Activated naive CD4-positive, alpha-beta T cell treated with anti-CD3 and anti-CD28 coated beads, Interleukin-2, amount 10 ng/mL, durations not matched to agents 7 days and 5 days (primary cell): Measurements from ENCODE around the gene APOL5.
"Not testable (repeated sequence)": the region's sequence is repeated elsewhere in the genome, so short reads cannot be mapped to it uniquely, and the experiment has no call there.

ENCODE experiments used
- CTCF ChIA-PET: fragments of 350-600 bp; sonication (Branson Sonifier 250); formaldehyde crosslinking; loops from one replicate; lab custom pipeline; 2021; ENCODE audit warnings: antibody characterized with exemption; lab: Charles Lee
- DNase-seq: peaks from one replicate; pipeline ENCODE4 v3.0.0-alpha.2; 2020
- H3K27ac Mint-ChIP-seq: one replicate; pipeline ENCODE4 v1.8.0; 2021; ENCODE audit warnings: mild to moderate bottlenecking, moderate library complexity, mixed read lengths
- H3K27me3 Mint-ChIP-seq: one replicate; pipeline ENCODE4 v1.8.0; 2021; ENCODE audit warnings: mild to moderate bottlenecking, mixed read lengths
- H3K36me3 Mint-ChIP-seq: one replicate; pipeline ENCODE4 v1.8.0; 2021; ENCODE audit warnings: mixed read lengths
- H3K4me1 Mint-ChIP-seq: one replicate; pipeline ENCODE4 v1.8.0; 2021; ENCODE audit warnings: mixed read lengths
- H3K4me3 Mint-ChIP-seq: one replicate; pipeline ENCODE4 v1.8.0; 2021; ENCODE audit warnings: mild to moderate bottlenecking, moderate library complexity, mixed read lengths
- H3K9me3 Mint-ChIP-seq: one replicate; pipeline ENCODE4 v1.8.0; 2021; ENCODE audit warnings: mixed read lengths

APOL5 gene

DNA sequence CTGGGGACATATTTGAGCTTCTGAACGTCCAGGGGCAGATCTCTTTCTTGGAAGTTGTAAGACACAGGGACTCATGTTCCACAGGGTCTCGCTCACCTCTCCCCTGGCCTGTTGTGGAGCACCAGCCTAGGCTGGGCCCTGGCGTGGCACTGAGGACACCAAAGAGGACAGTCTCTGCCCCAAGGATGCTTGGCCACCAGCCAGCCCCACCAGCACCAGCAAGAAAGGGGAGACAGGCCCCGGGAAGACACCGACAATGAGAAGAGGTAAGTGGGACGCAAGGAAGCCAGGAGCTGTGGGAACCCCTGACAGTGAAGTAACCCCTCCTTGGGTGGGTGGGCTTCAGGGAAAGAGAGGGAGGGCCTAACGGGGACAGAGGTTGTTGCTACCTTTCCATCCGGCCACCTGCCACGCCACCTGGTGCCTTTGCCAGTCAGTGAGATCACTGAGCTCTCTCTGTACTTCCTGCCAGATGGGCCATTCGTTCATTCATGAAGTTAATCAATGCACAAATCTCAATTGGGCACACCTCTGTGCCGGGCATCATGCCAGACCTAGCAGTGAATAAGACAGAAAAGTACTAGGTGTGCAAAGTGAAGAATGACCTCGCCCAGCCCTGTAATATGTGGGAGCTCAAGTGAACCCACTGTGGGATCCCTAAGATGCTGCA lies 11.1 kb downstream of the APOL5 start:
- CTCF ChIA-PET: no interaction called here
- Mint-ChIP-seq H3K27me3 (peaks cover 6% of the 10 kb centered on the region), H3K4me1 (no peaks in the 10 kb centered on the region), H3K27ac (no peak overlapping the region), H3K36me3 (no peaks in the 10 kb centered on the region), H3K4me3 (no peak overlapping the region), H3K9me3 (no peaks in the 10 kb centered on the region)
- DNase-seq: no peak

DNA sequence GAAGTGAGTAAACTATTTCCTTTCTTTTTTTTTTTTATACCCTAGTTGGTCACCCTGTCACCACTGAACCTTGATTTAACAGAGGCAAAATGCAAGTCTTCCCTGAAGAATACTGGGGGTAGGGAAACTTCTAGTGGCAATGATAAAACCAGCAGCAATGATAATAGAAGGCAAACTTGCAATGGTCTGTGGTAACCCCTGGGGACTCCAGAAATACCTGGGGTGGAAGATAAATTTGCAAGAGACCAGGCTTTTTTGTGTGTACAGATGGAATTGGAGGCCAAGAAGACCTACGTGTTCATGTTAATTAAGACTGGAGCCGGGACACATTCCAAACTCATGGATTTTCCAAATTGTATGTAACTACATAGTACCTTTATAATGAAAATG lies 11.6 kb downstream of the APOL5 start:
- H3K36me3 Mint-ChIP-seq: no peaks in the 10 kb centered on the region
- no peak for DNase-seq
- H3K27ac Mint-ChIP-seq: no peak overlapping the region
- no peaks in the 10 kb centered on the region for H3K9me3 Mint-ChIP-seq
- H3K4me3 Mint-ChIP-seq: no peak overlapping the region
- peaks cover 6% of the 10 kb centered on the region for H3K27me3 Mint-ChIP-seq
- CTCF ChIA-PET: no interaction called here
- H3K4me1 Mint-ChIP-seq: no peaks in the 10 kb centered on the region

DNA sequence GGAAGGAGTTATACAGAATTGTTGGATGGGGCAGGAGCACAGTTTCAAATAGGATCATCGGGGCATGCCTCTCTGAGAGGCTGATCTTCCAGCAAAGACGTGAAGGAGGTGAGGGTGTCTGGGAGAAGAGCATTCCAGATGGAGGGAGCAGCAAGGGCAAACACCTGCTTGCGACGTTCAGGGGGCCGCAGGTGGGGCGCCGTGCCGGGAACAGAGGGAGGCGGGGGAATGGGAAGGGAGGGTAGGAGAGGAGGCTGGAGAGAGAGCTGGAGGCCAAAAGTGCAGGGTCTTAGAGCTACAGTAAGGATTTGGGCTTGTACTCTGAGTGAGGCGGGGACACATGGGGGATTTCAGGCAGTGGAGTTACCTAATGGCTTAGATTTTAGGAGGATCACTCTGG lies 13.6 kb downstream of the APOL5 start:
- Mint-ChIP-seq H3K27ac (no peak overlapping the region), H3K9me3 (no peaks in the 10 kb centered on the region), H3K4me3 (no peak overlapping the region), H3K27me3 (peaks cover 6% of the 10 kb centered on the region), H3K4me1 (no peaks in the 10 kb centered on the region), H3K36me3 (no peaks in the 10 kb centered on the region)
- DNase-seq: no peak
- CTCF ChIA-PET: no interaction called here

DNA sequence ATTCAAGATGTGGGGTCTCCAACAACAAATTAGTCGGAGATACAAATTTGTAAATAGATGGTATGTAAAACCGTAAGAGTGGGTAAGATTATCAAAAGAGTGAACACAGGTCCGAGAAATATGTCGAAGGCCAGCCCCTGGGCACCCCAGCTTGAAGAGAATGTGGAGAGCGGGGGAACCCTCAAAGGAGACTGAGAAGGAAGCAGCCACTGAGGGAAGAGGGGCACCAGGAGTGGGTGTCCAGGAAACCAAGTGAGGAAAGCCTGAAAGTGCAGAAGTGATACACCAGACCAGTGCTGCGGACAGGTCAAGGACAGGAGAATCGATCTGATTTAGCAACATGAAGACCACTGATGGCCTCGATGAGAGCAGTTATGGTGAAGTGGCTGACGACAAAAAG lies 14.4 kb downstream of the APOL5 start:
- Mint-ChIP-seq H3K4me1 (no peaks in the 10 kb centered on the region), H3K9me3 (no peaks in the 10 kb centered on the region), H3K27ac (no peak overlapping the region), H3K4me3 (no peak overlapping the region), H3K36me3 (no peaks in the 10 kb centered on the region), H3K27me3 (peaks cover 6% of the 10 kb centered on the region)
- DNase-seq: no peak
- CTCF ChIA-PET: no interaction called here

DNA sequence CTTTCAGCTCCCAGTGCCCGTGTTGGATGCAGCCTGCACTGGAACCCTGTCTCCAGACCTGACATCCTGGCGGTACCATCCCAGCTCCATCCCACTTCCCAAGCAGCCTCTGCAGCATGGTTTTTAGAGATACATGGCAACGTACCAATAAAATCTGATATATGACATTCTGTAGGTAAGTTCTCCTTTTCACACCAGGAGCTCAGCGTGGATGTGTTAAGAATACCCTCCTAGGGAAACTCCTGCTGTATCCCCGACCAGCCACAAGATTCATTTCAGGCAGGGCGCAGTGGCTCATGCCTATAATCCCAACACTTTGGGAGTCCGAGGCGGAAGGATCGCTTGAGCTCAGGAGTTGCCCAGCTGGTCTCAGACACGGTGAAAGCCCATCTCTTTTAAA lies 15.4 kb downstream of the APOL5 start:
- no peak for DNase-seq
- CTCF ChIA-PET: no interaction called here
- no peaks in the 10 kb centered on the region for H3K4me1 Mint-ChIP-seq
- no peak overlapping the region for H3K27ac Mint-ChIP-seq
- H3K27me3 Mint-ChIP-seq: peaks cover 8% of the 10 kb centered on the region
- no peaks in the 10 kb centered on the region for H3K36me3 Mint-ChIP-seq
- H3K9me3 Mint-ChIP-seq: no peaks in the 10 kb centered on the region
- no peak overlapping the region for H3K4me3 Mint-ChIP-seq

- Mint-ChIP-seq H3K9me3 (no peaks in the 10 kb centered on the region), H3K27me3 (peaks cover 13% of the 10 kb centered on the region), H3K4me3 (no peak overlapping the region), H3K4me1 (no peaks in the 10 kb centered on the region), H3K36me3 (no peaks in the 10 kb centered on the region), H3K27ac (no peak overlapping the region)
- CTCF ChIA-PET: no interaction called here
- no peak for DNase-seq
Measured at GRCh38 chr22:35733791-35734516, 16.3 kb downstream of the APOL5 start.

DNA sequence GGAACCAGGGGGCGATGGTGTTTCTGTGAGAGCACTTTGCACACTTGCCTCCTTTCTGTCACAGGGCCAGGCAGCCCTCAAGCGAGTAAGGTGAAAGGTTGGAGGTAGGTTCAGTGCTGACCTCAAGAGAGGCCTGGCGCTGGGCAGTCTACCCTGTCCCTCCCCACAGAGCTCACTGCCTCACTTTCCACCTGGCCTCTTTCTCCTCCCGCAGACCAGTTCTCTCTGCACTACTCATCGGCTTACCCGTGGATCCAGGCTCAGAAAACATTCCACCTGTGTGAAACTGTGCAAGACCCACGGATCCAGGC lies 16.8 kb downstream of the APOL5 start:
- Mint-ChIP-seq H3K9me3 (no peaks in the 10 kb centered on the region), H3K4me1 (no peaks in the 10 kb centered on the region), H3K36me3 (no peaks in the 10 kb centered on the region), H3K27me3 (peaks cover 16% of the 10 kb centered on the region), H3K27ac (no peak overlapping the region), H3K4me3 (no peak overlapping the region)
- DNase-seq: no peak
- CTCF ChIA-PET: no interaction called here

DNA sequence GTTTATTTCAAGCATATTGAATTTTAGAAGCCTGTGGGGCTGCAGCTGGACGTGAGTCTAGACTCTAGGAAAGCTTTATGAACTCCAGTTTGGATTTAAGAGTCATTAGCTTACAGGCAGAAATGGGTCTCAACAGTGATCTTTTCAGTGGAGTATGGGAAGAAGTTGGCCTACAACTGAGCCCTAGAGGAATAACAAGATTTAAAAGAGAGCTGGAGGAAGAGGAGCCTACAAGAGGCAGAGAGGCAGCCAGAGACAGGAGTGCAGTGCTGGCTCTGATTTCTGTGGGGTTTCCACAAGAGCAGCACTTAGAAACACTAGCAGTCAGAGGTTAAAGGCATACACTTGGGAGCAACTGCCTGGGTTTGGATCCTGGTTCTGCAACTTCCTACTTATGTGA lies 17.9 kb downstream of the APOL5 start:
- Mint-ChIP-seq H3K36me3 (no peaks in the 10 kb centered on the region), H3K9me3 (no peaks in the 10 kb centered on the region), H3K4me1 (no peaks in the 10 kb centered on the region), H3K27me3 (peaks cover 16% of the 10 kb centered on the region), H3K4me3 (no peak overlapping the region), H3K27ac (no peak overlapping the region)
- DNase-seq: no peak
- CTCF ChIA-PET: no interaction called here

- H3K36me3 Mint-ChIP-seq: no peaks in the 10 kb centered on the region
- H3K27me3 Mint-ChIP-seq: peaks cover 16% of the 10 kb centered on the region
- CTCF ChIA-PET: no interaction called here
- H3K9me3 Mint-ChIP-seq: no peaks in the 10 kb centered on the region
- H3K4me1 Mint-ChIP-seq: no peaks in the 10 kb centered on the region
- no peak overlapping the region for H3K4me3 Mint-ChIP-seq
- no peak for DNase-seq
- H3K27ac Mint-ChIP-seq: no peak overlapping the region
Measured at GRCh38 chr22:35736166-35736565, 18.5 kb downstream of the APOL5 start.

DNA sequence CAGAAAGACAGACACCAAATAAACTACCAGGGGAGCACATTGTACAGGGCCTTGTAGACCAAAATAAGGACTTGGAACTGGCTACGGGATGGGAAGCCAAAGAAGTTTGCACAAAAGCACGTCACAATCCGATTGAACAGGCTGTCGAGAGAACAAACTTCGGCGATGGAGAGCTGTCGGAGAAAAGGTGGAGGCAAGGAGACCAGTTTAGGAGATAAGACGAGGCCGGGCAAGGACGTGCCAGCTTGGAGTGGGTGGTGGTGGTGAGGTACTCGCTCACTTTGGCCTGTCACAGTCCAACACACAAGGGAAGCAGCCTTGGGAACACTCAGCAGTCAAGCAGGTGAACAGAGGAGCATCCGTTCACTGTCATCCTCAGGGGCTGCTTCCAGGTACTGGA lies 19.0 kb downstream of the APOL5 start:
- CTCF ChIA-PET: no interaction called here
- Mint-ChIP-seq H3K4me3 (no peak overlapping the region), H3K36me3 (no peaks in the 10 kb centered on the region), H3K4me1 (no peaks in the 10 kb centered on the region), H3K27me3 (peaks cover 11% of the 10 kb centered on the region), H3K27ac (no peak overlapping the region), H3K9me3 (no peaks in the 10 kb centered on the region)
- DNase-seq: no peak

GRCh38 chr22:35737886-35738285 lies 20.2 kb downstream of the APOL5 start:
- DNase-seq, H3K27ac Mint-ChIP-seq, CTCF ChIA-PET, H3K9me3 Mint-ChIP-seq, H3K27me3 Mint-ChIP-seq, H3K4me3 Mint-ChIP-seq, H3K4me1 Mint-ChIP-seq, H3K36me3 Mint-ChIP-seq: not testable (repeated sequence)

DNA sequence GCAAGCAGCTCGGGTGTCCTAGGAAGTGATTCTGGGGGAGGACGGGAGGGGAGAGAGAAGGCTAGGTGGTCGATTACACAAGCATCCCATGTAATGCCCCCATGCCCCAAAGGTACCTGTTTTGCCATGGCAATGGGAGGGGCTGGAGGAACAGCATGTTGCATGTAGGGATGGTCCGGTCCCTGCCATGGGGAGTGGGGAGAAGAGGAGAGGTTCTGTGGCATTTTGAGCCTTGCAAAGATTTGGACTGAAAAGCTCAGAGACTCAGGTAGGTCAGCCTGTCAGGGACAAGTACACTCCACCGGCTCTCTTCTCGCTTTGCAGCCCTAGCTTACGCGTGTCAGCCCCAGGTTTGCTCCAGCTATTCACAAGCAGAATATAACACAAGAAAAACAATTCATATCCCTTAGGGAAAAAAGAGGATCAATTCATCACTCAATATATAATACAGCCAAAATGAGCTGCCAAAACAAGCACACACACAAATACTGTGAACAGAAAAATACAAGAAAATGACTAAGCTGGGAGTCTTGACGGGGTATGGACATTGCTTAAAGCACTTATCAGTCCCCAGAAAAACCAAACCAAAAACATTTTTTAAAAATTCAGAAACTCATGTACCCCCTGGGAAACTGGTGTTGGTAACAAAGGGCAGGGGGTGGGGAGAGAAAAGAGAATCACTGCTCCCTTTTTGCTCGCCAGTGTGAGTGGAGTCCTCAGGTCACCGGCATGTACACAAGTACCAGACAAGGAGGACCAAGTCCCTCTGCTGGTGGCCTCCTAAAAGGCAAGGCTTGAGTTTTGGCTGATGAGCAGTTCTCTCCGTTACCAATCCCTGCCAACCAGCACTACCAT lies 21.6 kb downstream of the APOL5 start:
- DNase-seq: no peak
- CTCF ChIA-PET: interaction anchor here (1.1 kb wide), 1 partner anchor 112 kb away, joined by 3 read pairs; no protein-coding TSS in a partner anchor
- Mint-ChIP-seq H3K36me3 (no peaks in the 10 kb centered on the region), H3K27me3 (peaks cover 10% of the 10 kb centered on the region), H3K4me1 (no peaks in the 10 kb centered on the region), H3K4me3 (no peak overlapping the region), H3K9me3 (no peaks in the 10 kb centered on the region), H3K27ac (peak overlapping the region; percentile 15)

DNA sequence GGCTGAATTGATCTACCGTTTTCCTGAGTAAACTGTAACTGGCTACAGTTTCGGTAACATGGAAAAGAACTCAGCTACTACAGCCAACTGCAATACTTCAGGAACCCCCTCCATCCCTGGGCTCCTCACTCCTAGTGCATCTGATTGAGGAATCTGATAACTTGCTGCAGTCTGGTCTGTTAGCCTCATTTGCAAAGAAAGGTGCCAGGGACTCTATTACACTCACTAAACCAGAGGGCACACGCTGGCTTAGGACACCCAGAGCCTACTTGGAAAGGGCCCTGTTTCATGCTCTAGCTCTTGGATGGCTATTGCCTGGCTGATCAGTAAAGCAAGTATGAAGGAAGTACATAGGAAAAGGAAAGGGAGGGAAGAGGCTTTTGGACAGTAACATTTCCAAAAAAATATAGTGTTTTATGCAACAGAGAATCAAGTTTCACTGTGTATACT lies 22.3 kb downstream of the APOL5 start:
- CTCF ChIA-PET: interaction anchor here (1.1 kb wide), 1 partner anchor 112 kb away, joined by 3 read pairs; no protein-coding TSS in a partner anchor
- no peak for DNase-seq
- Mint-ChIP-seq H3K9me3 (no peaks in the 10 kb centered on the region), H3K4me3 (no peak overlapping the region), H3K4me1 (no peaks in the 10 kb centered on the region), H3K27ac (no peak overlapping the region), H3K27me3 (peaks cover 10% of the 10 kb centered on the region), H3K36me3 (no peaks in the 10 kb centered on the region)

- Mint-ChIP-seq H3K4me3 (no peak overlapping the region), H3K27ac (no peak overlapping the region), H3K4me1 (no peaks in the 10 kb centered on the region), H3K36me3 (no peaks in the 10 kb centered on the region), H3K27me3 (peaks cover 10% of the 10 kb centered on the region), H3K9me3 (no peaks in the 10 kb centered on the region)
- CTCF ChIA-PET: interaction anchor here (1.2 kb wide), 1 partner anchor 384 kb away, joined by 3 read pairs; no protein-coding TSS in a partner anchor
- DNase-seq: no peak
Measured at GRCh38 chr22:35740616-35741015, 22.9 kb downstream of the APOL5 start.
